Measurements from ENCODE around the gene OSBPL6.

DNA sequence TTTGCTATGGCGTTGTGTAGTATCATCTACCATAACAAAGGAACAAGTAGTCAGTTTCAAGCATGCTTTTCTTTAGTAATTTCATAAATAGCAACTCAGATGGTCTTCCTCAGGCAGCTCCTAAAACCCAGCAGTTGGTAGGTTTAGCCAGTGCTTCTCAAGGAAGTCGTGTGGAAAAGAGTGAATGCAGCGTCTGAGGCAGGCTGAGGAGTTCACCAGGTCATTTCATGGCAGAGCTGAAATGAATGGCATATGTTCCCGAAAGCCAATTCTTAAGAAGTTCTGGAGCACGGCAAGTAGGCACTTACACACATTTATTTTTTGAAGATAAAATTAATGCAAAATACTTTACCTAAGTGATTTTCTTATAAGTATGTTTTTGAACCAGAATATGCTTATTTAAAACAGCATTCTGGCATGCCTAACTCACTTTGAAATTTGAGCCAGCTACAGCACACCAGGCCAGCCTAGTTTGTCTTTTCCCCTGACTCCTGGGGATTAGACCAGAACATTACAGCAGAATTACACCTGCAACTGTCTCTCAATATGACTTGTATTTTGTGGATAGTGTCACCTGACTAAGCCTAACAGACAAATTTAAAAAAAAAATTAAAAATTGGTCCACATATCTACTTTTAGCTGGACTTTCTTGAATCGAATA, 62.2 kb downstream of the OSBPL6 start:
- no peak for TF ChIP-seq POLR2A (IDR thresholded peaks at IDR 0.05)
- TF ChIP-seq, protein P1, sequence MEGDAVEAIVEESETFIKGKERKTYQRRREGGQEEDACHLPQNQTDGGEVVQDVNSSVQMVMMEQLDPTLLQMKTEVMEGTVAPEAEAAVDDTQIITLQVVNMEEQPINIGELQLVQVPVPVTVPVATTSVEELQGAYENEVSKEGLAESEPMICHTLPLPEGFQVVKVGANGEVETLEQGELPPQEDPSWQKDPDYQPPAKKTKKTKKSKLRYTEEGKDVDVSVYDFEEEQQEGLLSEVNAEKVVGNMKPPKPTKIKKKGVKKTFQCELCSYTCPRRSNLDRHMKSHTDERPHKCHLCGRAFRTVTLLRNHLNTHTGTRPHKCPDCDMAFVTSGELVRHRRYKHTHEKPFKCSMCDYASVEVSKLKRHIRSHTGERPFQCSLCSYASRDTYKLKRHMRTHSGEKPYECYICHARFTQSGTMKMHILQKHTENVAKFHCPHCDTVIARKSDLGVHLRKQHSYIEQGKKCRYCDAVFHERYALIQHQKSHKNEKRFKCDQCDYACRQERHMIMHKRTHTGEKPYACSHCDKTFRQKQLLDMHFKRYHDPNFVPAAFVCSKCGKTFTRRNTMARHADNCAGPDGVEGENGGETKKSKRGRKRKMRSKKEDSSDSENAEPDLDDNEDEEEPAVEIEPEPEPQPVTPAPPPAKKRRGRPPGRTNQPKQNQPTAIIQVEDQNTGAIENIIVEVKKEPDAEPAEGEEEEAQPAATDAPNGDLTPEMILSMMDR (IDR thresholded peaks at IDR 0.05): no peak

Data from esophagus squamous epithelium (tissue), 4 donors.